GM20000 (cell line): Measurements from ENCODE around the gene CYP2A6.
A peak's percentile ranks its signal among the peaks of the same experiment; 100 is the strongest.

Experiments used
- DNase-seq: peaks from one replicate; pipeline ENCODE4 v3.0.0; 2012; ENCODE audit warnings: low spot score
- TF ChIP-seq, protein P1 (sequence below): IDR thresholded peaks from 2 replicates; pipeline ENCODE4 v1.5.1; 2012; ENCODE audit warnings: mild to moderate bottlenecking, control low read depth; ENCODE audit errors: extremely low read depth, missing control alignments

CYP2A6 gene

DNA sequence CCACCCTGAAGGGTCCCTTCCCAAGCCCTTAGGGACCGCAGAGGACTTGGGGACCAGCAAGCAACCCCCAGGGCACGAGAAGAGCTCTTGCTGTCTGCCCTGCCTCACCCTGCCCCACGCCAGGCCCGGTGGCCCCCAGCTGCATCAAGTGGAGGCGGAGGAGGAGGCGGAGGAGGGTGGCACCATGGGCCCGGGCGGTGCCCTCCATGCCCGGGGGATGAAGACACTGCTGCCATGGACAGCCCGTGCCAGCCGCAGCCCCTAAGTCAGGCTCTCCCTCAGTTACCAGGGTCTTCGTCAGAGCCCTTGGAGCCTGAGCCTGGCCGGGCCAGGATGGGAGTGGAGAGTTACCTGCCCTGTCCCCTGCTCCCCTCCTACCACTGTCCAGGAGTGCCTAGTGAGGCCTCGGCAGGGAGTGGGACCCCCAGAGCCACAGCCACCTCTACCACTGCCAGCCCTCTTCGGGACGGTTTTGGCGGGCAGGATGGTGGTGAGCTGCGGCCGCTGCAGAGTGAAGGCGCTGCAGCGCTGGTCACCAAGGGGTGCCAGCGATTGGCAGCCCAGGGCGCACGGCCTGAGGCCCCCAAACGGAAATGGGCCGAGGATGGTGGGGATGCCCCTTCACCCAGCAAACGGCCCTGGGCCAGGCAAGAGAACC lies 49.8 kb downstream of the CYP2A6 start:
- no peak for DNase-seq
- TF ChIP-seq, protein P1, sequence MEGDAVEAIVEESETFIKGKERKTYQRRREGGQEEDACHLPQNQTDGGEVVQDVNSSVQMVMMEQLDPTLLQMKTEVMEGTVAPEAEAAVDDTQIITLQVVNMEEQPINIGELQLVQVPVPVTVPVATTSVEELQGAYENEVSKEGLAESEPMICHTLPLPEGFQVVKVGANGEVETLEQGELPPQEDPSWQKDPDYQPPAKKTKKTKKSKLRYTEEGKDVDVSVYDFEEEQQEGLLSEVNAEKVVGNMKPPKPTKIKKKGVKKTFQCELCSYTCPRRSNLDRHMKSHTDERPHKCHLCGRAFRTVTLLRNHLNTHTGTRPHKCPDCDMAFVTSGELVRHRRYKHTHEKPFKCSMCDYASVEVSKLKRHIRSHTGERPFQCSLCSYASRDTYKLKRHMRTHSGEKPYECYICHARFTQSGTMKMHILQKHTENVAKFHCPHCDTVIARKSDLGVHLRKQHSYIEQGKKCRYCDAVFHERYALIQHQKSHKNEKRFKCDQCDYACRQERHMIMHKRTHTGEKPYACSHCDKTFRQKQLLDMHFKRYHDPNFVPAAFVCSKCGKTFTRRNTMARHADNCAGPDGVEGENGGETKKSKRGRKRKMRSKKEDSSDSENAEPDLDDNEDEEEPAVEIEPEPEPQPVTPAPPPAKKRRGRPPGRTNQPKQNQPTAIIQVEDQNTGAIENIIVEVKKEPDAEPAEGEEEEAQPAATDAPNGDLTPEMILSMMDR = no peak

DNA sequence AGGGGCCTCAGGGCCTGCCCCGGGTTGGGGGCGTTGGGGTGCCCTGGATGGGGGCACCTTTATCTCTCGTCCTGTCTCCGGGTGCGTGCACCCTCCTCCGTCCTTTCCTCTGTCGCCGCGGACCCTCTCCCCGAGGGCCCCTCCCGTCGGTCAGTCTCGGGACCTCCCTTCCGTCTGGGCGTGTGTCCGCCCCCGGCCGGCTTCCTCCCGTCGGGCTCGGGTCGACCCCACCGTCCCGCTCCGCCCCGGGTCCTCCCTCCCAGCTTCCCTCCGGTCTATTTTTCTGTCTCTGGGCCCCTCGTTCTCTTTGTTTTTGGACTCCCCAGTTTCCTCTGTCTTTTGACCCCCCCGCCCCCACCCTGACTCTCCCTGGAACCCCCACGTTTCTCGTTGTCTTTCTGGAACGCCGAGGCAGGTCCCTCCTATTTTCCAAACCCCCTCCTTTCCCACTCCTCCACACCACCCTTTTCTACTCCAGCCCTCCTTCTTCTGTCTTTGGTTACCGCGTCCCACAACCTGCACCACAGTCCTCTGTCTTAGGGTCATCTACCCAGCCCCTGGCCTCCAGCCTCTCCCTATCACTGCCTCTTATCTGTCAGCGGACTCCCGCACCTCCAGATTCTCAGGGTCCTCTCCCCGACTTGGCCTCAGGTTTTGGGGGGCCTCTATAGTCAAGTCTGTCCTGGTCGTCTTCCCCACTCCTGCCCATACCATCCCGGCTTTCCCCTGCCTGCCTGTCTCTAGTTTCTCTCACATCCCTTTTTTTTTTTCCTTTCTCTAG lies 50.5 kb downstream of the CYP2A6 start:
- TF ChIP-seq, protein P1 = no peak
- peak; percentile 68 for DNase-seq

DNA sequence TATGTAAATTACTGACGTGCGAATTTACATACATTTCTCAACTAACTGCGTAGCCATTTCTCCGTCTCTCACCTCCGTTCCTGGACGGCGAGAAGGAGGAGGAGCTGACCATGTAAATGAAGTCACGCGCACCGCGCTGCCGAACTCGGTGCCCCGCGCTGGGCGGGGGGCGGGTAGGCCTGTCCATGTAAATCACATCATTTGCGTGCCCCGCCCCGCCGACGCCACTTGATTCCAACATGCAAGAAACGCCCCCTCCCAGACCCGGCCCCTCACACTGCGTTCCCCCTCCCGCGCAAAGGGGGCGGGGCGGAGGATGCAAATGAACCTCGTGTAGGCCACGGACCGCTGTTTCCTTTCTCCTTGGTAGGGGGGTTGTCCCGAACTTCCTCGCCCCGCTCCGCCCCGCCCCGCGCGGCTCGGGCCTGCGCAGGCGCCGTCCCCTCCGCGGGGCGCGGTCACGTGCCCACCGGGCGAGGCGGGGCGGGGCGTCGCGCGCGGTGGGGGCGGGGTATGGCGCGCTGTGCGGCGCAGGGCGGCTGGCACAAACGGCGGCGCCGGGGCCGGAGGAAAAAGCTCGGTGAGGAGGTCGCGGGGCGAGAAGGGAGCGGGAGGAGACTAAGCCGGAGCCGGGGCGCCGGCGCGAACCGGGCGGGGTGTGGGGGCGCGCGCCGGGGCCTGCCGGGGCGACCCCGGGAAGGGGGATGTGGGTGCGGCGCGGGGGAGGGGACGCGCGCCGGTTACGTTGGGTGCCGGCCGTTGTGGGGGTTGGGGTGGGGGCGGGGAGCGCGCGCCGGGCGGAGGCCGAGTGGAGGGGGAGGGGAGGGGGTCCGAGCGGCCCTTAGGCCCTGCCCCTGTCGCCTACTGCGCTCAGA lies 51.3 kb downstream of the CYP2A6 start, which contains the start of gene EGLN2:
Gene EGLN2, plus strand, starts transcription at position 509 of the 875 bp plus-strand sequence. CDS start 1,382 bp downstream, outside the sequence.
- DNase-seq = peak; percentile 97
- TF ChIP-seq, protein P1 = no peak

- peak; percentile 79 for DNase-seq
- TF ChIP-seq, protein P1 = no peak
Measured at GRCh38 chr19:40797963-40798682, 52.1 kb downstream of the CYP2A6 start.

DNA sequence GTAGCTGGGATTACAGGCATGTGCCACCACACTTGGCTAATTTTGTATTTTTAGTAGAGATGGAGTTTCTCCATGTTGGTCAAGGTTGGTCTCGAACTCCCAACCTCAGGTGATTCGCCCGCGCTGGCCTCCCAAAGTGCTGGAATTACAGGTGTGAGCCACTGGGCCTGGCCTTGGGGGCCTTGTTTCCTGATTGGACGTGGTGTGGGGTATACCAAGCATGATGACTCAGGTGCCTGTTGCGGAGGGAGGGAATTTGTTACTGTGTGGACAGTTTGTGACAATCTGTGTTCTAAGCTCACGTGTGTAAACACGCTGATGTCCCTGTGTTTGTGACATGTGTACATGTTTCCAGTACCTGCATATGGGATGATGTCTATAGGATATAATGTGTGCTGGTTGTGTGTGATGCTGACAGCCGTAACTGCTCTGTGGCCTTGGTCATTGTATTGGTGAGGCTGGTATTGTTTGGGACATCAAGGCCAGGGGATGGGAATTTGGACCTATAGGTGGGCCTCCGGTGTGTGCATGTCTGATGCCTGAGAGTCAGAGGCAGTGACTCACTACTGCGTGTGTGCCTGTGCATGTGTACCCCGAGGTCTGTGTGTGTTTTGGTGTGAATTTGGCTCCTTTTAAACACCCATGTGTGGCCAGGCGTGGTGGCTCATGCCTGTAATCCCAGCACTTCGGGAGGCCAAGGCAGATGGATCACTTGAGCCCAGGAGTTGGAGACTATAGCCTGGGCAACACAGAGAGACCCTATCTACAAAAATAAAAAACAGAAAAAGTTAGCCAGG lies 52.9 kb downstream of the CYP2A6 start:
- TF ChIP-seq, protein P1 = no peak

More for the DNA sequence above, 52.9 kb downstream of the CYP2A6 start:
- no peak for DNase-seq
